T-cell (primary cell): ENCODE data around the gene STK10. TPM values are rescaled to one million over a fixed set of nuclear protein-coding genes. Genes with fewer than 3 reads are reported as not detected.

Experiments
- ATAC-seq, 4 experiments: fragments of 200-7000 bp in 3 of 4; fragments of 150-1000 bp in 1 of 4; cut with Tn5 transposase; replicated peaks in 1 of 4; 1 replicate in 3 of 4; 2 replicates in 1 of 4; pipeline ENCODE4 v1.10.0; 2021; ENCODE audit warnings: moderate library complexity in 3 of 4, mild to moderate bottlenecking in 2 of 4, moderate number of reproducible peaks in 1 of 4
- CTCF ChIA-PET, 2 donors: fragments of 300-600 bp; sonication (Branson Sonifier 250); formaldehyde crosslinking; loops; one replicate each; lab custom pipeline; 2022; ENCODE audit warnings: antibody characterized with exemption in 2 of 2; lab: Charles Lee
- POLR2A ChIA-PET, 2 donors: fragments of 300-600 bp; sonication (Branson Sonifier 250); formaldehyde crosslinking; loops; one replicate each; lab custom pipeline; 2022; ENCODE audit warnings: antibody characterized with exemption in 2 of 2; lab: Charles Lee
- DNase-seq, 35 experiments: peaks; one replicate each; pipeline versions ENCODE4 v3.0.0 to v3.0.0-alpha.2; 2013 to 2023
- H3K27ac ChIP-seq: one replicate; pipeline ENCODE4 v1.5.1; 2013; ENCODE audit warnings: low read length
- H3K27me3 ChIP-seq, 2 experiments: replicated peaks in 1 of 2; 1 replicate in 1 of 2; 2 replicates in 1 of 2; pipeline versions ENCODE4 v1.6.1 to v1.7.0; 2013; ENCODE audit warnings: low read length in 1 of 2, mixed read lengths in 1 of 2; ENCODE audit not compliant: control insufficient read depth in 2 of 2, insufficient read depth in 2 of 2; ENCODE audit errors: extremely low read depth in 1 of 2
- H3K36me3 ChIP-seq, 2 donors: 1 replicate in 1 of 2; 2 replicates in 1 of 2; pipeline versions ENCODE4 v1.6.1 to v1.7.0; 2013; ENCODE audit warnings: low read length in 1 of 2; ENCODE audit not compliant: control insufficient read depth in 2 of 2, insufficient read depth in 1 of 2; ENCODE audit errors: extremely low read depth in 1 of 2
- H3K4me1 ChIP-seq, 2 experiments: 1 replicate in 1 of 2; 2 replicates in 1 of 2; pipeline versions ENCODE4 v1.6.1 to v1.7.0; 2013; ENCODE audit warnings: low read length in 2 of 2, mixed read lengths in 1 of 2; ENCODE audit not compliant: insufficient read depth in 2 of 2, control insufficient read depth in 1 of 2; ENCODE audit errors: extremely low read depth in 1 of 2
- H3K4me3 ChIP-seq, 2 donors: 1 replicate in 1 of 2; 2 replicates in 1 of 2; pipeline versions ENCODE4 v1.5.1 to v1.7.0; 2013; ENCODE audit warnings: mild to moderate bottlenecking in 2 of 2, low read length in 1 of 2, moderate library complexity in 1 of 2; ENCODE audit not compliant: control insufficient read depth in 1 of 2; ENCODE audit errors: extremely low read depth in 1 of 2
- H3K9me3 ChIP-seq: 2 replicates; pipeline ENCODE4 v1.7.0; 2013
- H3K27ac Mint-ChIP-seq, 2 donors: one replicate each; pipeline ENCODE4 v1.8.0; 2020 to 2021; ENCODE audit warnings: mild to moderate bottlenecking in 2 of 2, mixed read lengths in 2 of 2
- H3K27me3 Mint-ChIP-seq, 2 donors: one replicate each; pipeline ENCODE4 v1.8.0; 2021 to 2022; ENCODE audit warnings: mixed read lengths in 2 of 2
- H3K36me3 Mint-ChIP-seq: one replicate; pipeline ENCODE4 v1.8.0; 2021; ENCODE audit warnings: mixed read lengths
- H3K4me1 Mint-ChIP-seq, 3 donors: one replicate each; pipeline ENCODE4 v1.8.0; 2020 to 2022; ENCODE audit warnings: mixed read lengths in 3 of 3, mild to moderate bottlenecking in 1 of 3
- H3K4me3 Mint-ChIP-seq, 3 donors: one replicate each; pipeline ENCODE4 v1.8.0; 2020 to 2022; ENCODE audit warnings: mild to moderate bottlenecking in 3 of 3, mixed read lengths in 3 of 3, moderate library complexity in 3 of 3
- H3K9me3 Mint-ChIP-seq, 3 donors: one replicate each; pipeline ENCODE4 v1.8.0; 2020 to 2022; ENCODE audit warnings: mixed read lengths in 3 of 3
- WGBS: methylation state at CpG from one replicate; pipeline ENCODE4 v1.1.5; 2013; ENCODE audit warnings: missing lambda C conversion rate; ENCODE audit not compliant: insufficient coverage; 5-methylcytosine and 5-hydroxymethylcytosine counted together
- total RNA-seq, 35 experiments: library from RNA in 6 of 35; stranded (reverse) in 6 of 35; fragments of 120-200 nt in 1 of 35; gene quantifications; one replicate each; pipeline versions ENCODE4 v1.2.1 to v1.2.4 and lab custom pipeline; 2013 to 2026

Gene STK10
- total RNA-seq, 5 donors from 2014 or later (not counting 1 experiment from before 2014, with no cell fraction given) = 305 to 437 (median 331) TPM

DNA sequence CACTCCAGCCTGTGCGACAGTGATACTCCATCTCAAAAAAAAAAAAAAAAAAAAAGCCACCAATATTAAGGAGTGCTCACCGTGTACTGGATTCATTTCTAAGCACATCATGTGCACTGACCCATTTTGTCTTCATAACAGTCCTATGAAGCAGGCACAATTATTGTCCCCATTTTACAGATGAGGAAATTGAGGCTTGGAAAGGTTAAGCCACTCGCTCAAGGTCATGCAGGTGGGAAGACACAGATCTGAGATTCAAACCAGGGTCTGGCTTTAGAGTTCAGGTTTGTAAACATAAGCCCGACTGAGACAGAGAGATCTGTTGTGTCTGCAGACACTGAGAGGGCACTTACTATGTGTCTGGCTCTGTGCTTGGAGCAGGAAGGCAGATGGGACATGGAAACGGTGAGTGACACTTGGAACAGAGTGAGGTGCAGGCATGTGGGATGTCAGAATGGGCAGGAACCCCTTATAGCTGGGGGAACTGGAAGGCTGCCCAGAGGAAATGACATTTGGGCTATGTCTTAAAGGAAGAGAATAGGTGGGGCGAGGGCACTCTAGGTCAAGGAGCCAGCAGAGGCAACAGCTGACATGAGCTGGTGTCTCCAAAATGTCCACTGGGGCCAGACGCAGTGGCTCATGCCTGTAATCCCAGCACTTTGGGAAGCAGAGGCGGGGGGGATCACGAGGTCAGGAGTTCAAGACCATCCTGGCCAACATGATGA, 69.9 kb downstream of the STK10 start:
- H3K4me1 Mint-ChIP-seq = peaks cover 70 to 79% (median 73%) of the 10 kb centered on the region in 3 donors
- 67% methylated on average over 8 of the region's 9 CpGs for WGBS
- peak overlapping the region; percentile 79 to 88 for H3K27ac Mint-ChIP-seq
- peaks cover 5 to 53% of the 10 kb centered on the region in 2 donors for H3K36me3 ChIP-seq
- ATAC-seq (no peak), DNase-seq (peak in 2 of 35 experiments; percentile 17 to 18)
- ChIA-PET CTCF (interaction anchor here (0.6 to 0.7 kb wide), 3 partner anchors 70 to 71 kb away, joined by 3 to 11 read pairs (median 5); partner anchors contain the start of gene STK10 (in 1 of the 2)), POLR2A (no interaction called here)
- peak overlapping the region in 2 of 3 donors; percentile 13 to 47 for H3K4me3 Mint-ChIP-seq
- no peak overlapping the region for H3K4me3 ChIP-seq
- peaks cover 25 to 88% of the 10 kb centered on the region in 2 experiments for H3K4me1 ChIP-seq
- no peaks in the 10 kb centered on the region for H3K27me3 Mint-ChIP-seq
- H3K27me3 ChIP-seq = no peaks in the 10 kb centered on the region
- no peaks in the 10 kb centered on the region for H3K9me3 Mint-ChIP-seq
- no peaks in the 10 kb centered on the region for H3K9me3 ChIP-seq
- peak overlapping the region; percentile 36 for H3K27ac ChIP-seq
- peaks cover 42% of the 10 kb centered on the region for H3K36me3 Mint-ChIP-seq

DNA sequence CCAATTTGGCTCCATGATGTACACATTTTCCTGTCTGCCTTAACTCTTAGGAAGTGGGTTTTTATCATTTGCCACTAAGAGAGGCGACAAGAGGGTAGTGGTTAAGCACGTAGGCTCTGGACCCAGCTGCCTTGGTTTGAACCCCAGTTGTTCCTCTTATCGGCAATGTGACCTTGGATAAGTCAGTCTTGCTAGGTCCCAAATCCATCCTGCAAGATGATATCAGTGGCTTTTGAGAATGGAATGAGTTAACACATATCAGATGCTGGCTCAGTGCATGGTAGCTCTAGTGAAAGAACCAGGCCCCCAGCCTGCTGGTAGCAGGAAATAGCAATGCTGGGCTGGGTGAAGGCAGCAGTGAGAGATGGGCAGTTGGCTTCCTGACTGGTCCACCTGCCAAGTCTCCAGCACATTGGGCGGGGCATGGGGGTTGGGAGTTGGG, 72.5 kb downstream of the STK10 start:
- H3K9me3 Mint-ChIP-seq = no peaks in the 10 kb centered on the region
- ChIA-PET CTCF (interaction anchor here (0.5 to 1.5 kb wide), 5 partner anchors 34 to 73 kb away, joined by 3 to 10 read pairs (median 4); partner anchors contain the start of gene STK10 (in 2 of the 2)), POLR2A (interaction anchor here in 1 of 2 donors (1.1 kb wide), 1 partner anchor 44 kb away, joined by 7 read pairs; no protein-coding TSS in a partner anchor)
- Histone ChIP-seq H3K36me3 (peaks cover 5 to 44% of the 10 kb centered on the region in 2 donors), H3K4me1 (peaks cover 35 to 95% of the 10 kb centered on the region in 2 experiments), H3K9me3 (no peaks in the 10 kb centered on the region), H3K4me3 (peak overlapping the region; percentile 24 to 51), H3K27ac (peak overlapping the region; percentile 89), H3K27me3 (no peaks in the 10 kb centered on the region)
- no peak for ATAC-seq
- peaks cover 78 to 88% (median 83%) of the 10 kb centered on the region in 3 donors for H3K4me1 Mint-ChIP-seq
- peak in 10 of 35 experiments; percentile 13 to 61 (median 28) for DNase-seq
- peak overlapping the region; percentile 45 to 76 (median 63) for H3K4me3 Mint-ChIP-seq
- WGBS = 13% methylated on average over 4 of the region's 4 CpGs
- H3K27ac Mint-ChIP-seq = peak overlapping the region; percentile 90 to 94
- peaks cover 31% of the 10 kb centered on the region for H3K36me3 Mint-ChIP-seq
- H3K27me3 Mint-ChIP-seq = no peaks in the 10 kb centered on the region

DNA sequence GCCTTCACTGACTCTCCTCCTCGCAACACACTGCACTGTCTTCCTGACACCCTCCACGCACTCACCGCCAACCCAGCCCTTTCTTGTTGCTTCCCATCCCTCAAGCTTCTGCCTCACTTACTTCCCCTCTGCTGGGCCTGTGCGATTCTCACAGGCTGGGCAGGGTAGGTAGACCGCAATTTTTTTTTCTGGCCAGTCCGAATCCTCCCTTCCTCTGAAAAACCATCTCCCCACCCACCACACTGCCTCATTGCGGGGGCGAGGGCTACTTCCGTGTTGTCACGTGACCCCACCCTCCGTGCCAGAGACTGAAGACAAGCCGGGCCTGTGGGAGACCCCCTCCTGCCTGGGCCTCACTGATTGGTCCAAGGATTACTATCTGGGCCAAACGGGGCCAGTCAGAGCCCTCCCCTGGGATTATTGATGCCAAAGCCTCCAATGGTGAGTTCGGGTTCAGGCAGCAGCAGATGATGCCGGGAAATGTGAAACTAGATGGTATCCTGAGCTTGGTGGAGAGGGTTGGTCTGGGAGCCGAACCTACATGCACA, 73.1 kb downstream of the STK10 start:
- H3K27ac ChIP-seq = peak overlapping the region; percentile 89
- peaks cover 80 to 88% (median 84%) of the 10 kb centered on the region in 3 donors for H3K4me1 Mint-ChIP-seq
- peak overlapping the region; percentile 90 to 94 for H3K27ac Mint-ChIP-seq
- no peaks in the 10 kb centered on the region for H3K27me3 Mint-ChIP-seq
- H3K4me3 Mint-ChIP-seq = peak overlapping the region; percentile 45 to 76 (median 63)
- ATAC-seq (peak; percentile 8 to 56 (median 20)), DNase-seq (peak in 34 of 35 experiments; percentile 34 to 82 (median 56))
- no peaks in the 10 kb centered on the region for H3K27me3 ChIP-seq
- H3K9me3 ChIP-seq = no peaks in the 10 kb centered on the region
- H3K36me3 Mint-ChIP-seq = peaks cover 31% of the 10 kb centered on the region
- ChIA-PET CTCF (interaction anchor here (0.6 to 1.6 kb wide), 5 partner anchors 60 to 74 kb away, joined by 4 to 10 read pairs (median 6); partner anchors contain the start of gene STK10 (in 1 of the 2)), POLR2A (interaction anchor here (0.5 to 1.1 kb wide), 4 partner anchors 24 to 568 kb away, joined by 4 to 7 read pairs (median 5); no protein-coding TSS in a partner anchor)
- H3K4me3 ChIP-seq = peak overlapping the region; percentile 24 to 51
- H3K36me3 ChIP-seq = peaks cover 5 to 44% of the 10 kb centered on the region in 2 donors
- WGBS = 3% methylated on average over 8 of the region's 16 CpGs
- peaks cover 38 to 95% of the 10 kb centered on the region in 2 experiments for H3K4me1 ChIP-seq
- H3K9me3 Mint-ChIP-seq = no peaks in the 10 kb centered on the region

GRCh38 chr5:172113036-172113435, 75.0 kb downstream of the STK10 start:
- ChIA-PET CTCF (no interaction called here), POLR2A (interaction anchor here in 1 of 2 donors (1.0 to 1.2 kb wide), 2 partner anchors 61 to 73 kb away, joined by 8 to 19 read pairs; no protein-coding TSS in a partner anchor)
- ATAC-seq (peak; percentile 76 to 79 (median 76)), DNase-seq (peak; percentile 39 to 92 (median 81))
- no peaks in the 10 kb centered on the region for H3K27me3 ChIP-seq
- H3K4me1 Mint-ChIP-seq = peaks cover 78 to 86% (median 80%) of the 10 kb centered on the region in 3 donors
- peak overlapping the region; percentile 87 to 98 for H3K27ac Mint-ChIP-seq
- H3K4me3 ChIP-seq = peak overlapping the region in 1 of 2 donors; percentile 23
- no peaks in the 10 kb centered on the region for H3K27me3 Mint-ChIP-seq
- H3K9me3 Mint-ChIP-seq = no peaks in the 10 kb centered on the region
- WGBS = 0% methylated on average over 3 of the region's 7 CpGs
- H3K9me3 ChIP-seq = no peaks in the 10 kb centered on the region
- H3K4me1 ChIP-seq = peaks cover 39 to 96% of the 10 kb centered on the region in 2 experiments
- H3K36me3 ChIP-seq = peaks cover 8 to 44% of the 10 kb centered on the region in 2 donors
- H3K4me3 Mint-ChIP-seq = peak overlapping the region; percentile 70 to 76 (median 76)
- peak overlapping the region; percentile 90 for H3K27ac ChIP-seq
- peaks cover 27% of the 10 kb centered on the region for H3K36me3 Mint-ChIP-seq

DNA sequence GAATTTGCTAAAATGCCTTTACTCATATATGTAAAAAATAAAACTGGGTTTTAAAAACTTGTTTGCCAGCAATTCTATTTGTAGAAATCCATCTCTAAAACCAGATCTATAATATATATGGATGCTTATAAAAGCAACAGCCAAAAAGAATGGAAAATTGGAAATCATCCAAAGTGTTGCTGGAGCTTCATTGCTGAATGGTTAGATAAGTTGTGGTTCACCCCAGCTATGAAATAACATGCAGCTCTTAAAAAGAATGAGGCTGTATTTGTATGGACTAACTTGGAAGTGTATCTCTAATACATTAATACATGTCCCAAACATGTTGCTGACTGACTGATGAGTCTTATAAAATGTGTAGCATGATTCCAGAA, 76.2 kb downstream of the STK10 start:
- Histone ChIP-seq H3K36me3 (peaks cover 6 to 40% of the 10 kb centered on the region in 2 donors), H3K27ac (peak overlapping the region; percentile 90), H3K9me3 (no peaks in the 10 kb centered on the region), H3K4me3 (no peak overlapping the region), H3K4me1 (peaks cover 46 to 96% of the 10 kb centered on the region in 2 experiments), H3K27me3 (no peaks in the 10 kb centered on the region)
- Mint-ChIP-seq H3K4me1 (peaks cover 84 to 89% (median 85%) of the 10 kb centered on the region in 3 donors), H3K36me3 (peaks cover 29% of the 10 kb centered on the region), H3K27ac (peak overlapping the region; percentile 87 to 98), H3K27me3 (no peaks in the 10 kb centered on the region), H3K9me3 (no peaks in the 10 kb centered on the region), H3K4me3 (peak overlapping the region; percentile 70 to 76 (median 76))
- ChIA-PET POLR2A (interaction anchor here (0.6 to 1.1 kb wide), 6 partner anchors 62 to 654 kb away, joined by 3 to 19 read pairs (median 4); no protein-coding TSS in a partner anchor), CTCF (interaction anchor here (0.6 to 2.7 kb wide), 9 partner anchors 18 to 182 kb away, joined by 3 to 15 read pairs (median 4); partner anchors contain the start of gene STK10 (in 2 of the 2))
- ATAC-seq = no peak
- DNase-seq = no peak
